ENCODE results near the gene ALG9. TPM values are rescaled to one million over a fixed set of nuclear protein-coding genes. Genes with fewer than 3 reads are reported as not detected.

ALG9 gene
- total RNA-seq, 4 donors from 2014 or later, result 26.7 to 33.9 (median 31.1) TPM

GRCh38 chr11:111737444-111738210, 133.8 kb downstream of the ALG9 start:
- ATAC-seq, result no peak
- Histone ChIP-seq H3K4me3 (no peak overlapping the region), H3K27ac (peak overlapping the region; percentile 94 to 97 (median 96)), H3K36me3 (peaks cover 0 to 28% of the 10 kb centered on the region in 2 donors), H3K9me3 (no peaks in the 10 kb centered on the region), H3K27me3 (no peaks in the 10 kb centered on the region), H3K4me1 (peaks cover 24 to 66% (median 53%) of the 10 kb centered on the region in 3 donors)
- TF ChIP-seq EP300 (IDR thresholded peaks at IDR 0.05) (no peak), CTCF (IDR thresholded peaks at IDR 0.05) (no peak), POLR2AphosphoS5 (IDR thresholded peaks at IDR 0.05) (no peak), POLR2A (IDR thresholded peaks at IDR 0.05) (no peak)
- WGBS, 2 donors (ENCODE audit: low coverage in 1 of 2), result 0 to 53% methylated on average over 2 to 8 of the region's 14 CpGs

GRCh38 chr11:111736621-111737443, 134.5 kb downstream of the ALG9 start:
- Histone ChIP-seq H3K27me3 (no peaks in the 10 kb centered on the region), H3K9me3 (no peaks in the 10 kb centered on the region), H3K27ac (peak overlapping the region; percentile 94 to 97 (median 96)), H3K4me3 (no peak overlapping the region), H3K4me1 (peaks cover 24 to 74% (median 59%) of the 10 kb centered on the region in 3 donors), H3K36me3 (peaks cover 0 to 22% of the 10 kb centered on the region in 2 donors)
- WGBS, 2 donors (ENCODE audit: low coverage in 1 of 2), result 53 to 60% methylated on average over 2 to 9 of the region's 15 CpGs
- ATAC-seq, result no peak
- TF ChIP-seq EP300 (IDR thresholded peaks at IDR 0.05) (no peak), POLR2AphosphoS5 (IDR thresholded peaks at IDR 0.05) (no peak), POLR2A (IDR thresholded peaks at IDR 0.05) (no peak), CTCF (IDR thresholded peaks at IDR 0.05) (no peak)

Small RNAs within 50 kb of the gene (small RNA-seq; reads per million reads assigned to genes)
- 0 reads per million in 4 donors for gene GNG5P3
- 0 to 0.82 (median 0.12) reads per million in 4 donors for gene RPL37AP8

Other genes starting within 250 kb of the ALG9 start
- 10 to 100 TPM; 11.1 to 21.9 (median 20.5) TPM for gene PPP2R1B, start 105.2 kb downstream of the ALG9 start, total RNA-seq
- 1 to 10 TPM in 2 of 4 donors, under 1 TPM in 2; 0.16 to 1.1 (median 0.99) TPM for gene FDXACB1, start 7.6 kb upstream of the ALG9 start, total RNA-seq
- gene CFAP68, start 8.0 kb upstream of the ALG9 start, total RNA-seq, result 10 to 100 TPM; 11.7 to 19.3 (median 17.5) TPM
- 100 to 1,000 TPM; 254 to 440 (median 294) TPM for gene CRYAB, start 40.2 kb upstream of the ALG9 start, total RNA-seq
- gene HSPB2, start 41.2 kb upstream of the ALG9 start, total RNA-seq, result 1 to 10 TPM in 3 of 4 donors, under 1 TPM in 1; 0.78 to 5.5 (median 3.0) TPM
- 1 to 10 TPM in 3 of 4 donors, not detected in 1; 2.4 to 3.3 (median 3.1) TPM for gene C11orf52, start 47.3 kb upstream of the ALG9 start, total RNA-seq
- 100 to 1,000 TPM; 125 to 164 (median 153) TPM for gene DIXDC1, start 65.8 kb upstream of the ALG9 start, total RNA-seq
- gene DLAT, start 153.8 kb upstream of the ALG9 start, total RNA-seq, result 10 to 100 TPM; 18.2 to 38.6 (median 32.1) TPM
- gene PIH1D2, start 202.4 kb upstream of the ALG9 start, total RNA-seq, result 1 to 10 TPM; 1.8 to 4.2 (median 3.2) TPM
- gene NKAPD1, start 202.7 kb upstream of the ALG9 start, total RNA-seq, result 10 to 100 TPM; 14.4 to 21.5 (median 16.4) TPM
- gene TIMM8B, start 215.2 kb upstream of the ALG9 start, total RNA-seq, result 10 to 100 TPM; 19.2 to 37.6 (median 24.8) TPM
- gene SDHD, start 215.3 kb upstream of the ALG9 start, total RNA-seq, result 100 to 1,000 TPM; 102 to 120 (median 113) TPM